GM21528 (cell line): ENCODE results near the gene MSANTD3.

Experiments used
- ATAC-seq: cut with Tn5 transposase; IDR thresholded peaks from one replicate; pipeline ENCODE4 v1.9.1; 2021; ENCODE audit warnings: mild to moderate bottlenecking, moderate library complexity; ENCODE audit not compliant: unreplicated experiment, low FRiP score

Gene MSANTD3

DNA sequence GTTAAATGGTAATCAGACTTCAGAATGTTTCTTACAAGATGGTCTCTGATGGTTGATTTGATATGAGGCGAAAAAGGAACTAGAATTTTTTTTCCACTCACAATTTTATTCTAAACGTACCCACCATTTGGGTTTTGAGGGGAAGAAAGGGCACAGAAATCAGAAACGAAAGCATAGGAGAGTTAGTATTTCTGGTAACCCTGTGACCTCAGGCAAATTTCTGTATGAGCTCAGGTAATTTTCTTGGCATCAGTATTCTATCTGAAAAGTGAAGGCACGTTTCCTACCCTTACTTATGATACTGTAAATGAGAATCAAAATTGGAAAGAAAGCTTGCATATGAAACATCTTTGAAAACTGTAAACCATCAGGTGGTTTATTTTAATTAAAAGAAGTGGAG, 72.5 kb downstream of the MSANTD3 start:
- ATAC-seq = no peak

DNA sequence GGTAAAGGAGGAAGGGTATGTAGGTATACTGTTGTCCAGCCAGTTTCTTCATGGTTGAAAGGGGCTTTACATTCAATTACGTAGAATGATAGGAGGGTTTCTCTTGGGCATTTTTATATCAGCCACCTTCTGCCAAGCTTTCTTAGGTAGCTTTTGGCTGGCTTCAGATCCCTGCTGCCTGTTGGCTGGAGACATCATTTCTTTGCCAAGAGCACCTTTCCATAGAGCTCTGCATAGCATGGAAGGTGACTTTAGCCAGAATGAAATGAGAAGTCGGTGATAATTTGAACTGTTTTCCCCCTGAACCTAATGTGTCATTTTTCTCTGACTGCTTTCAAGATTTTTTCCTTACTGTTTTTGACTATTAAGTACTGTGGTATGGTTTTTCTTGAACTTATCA, 72.9 kb downstream of the MSANTD3 start:
- ATAC-seq = no peak
